GM18861 (cell line): ENCODE results near the gene PCDHGA10.
"Not testable (repeated sequence)": the region's sequence is repeated elsewhere in the genome, so short reads cannot be mapped to it uniquely, and the experiment has no call there.

Experiments used
- ATAC-seq: cut with Tn5 transposase; IDR thresholded peaks from one replicate; pipeline ENCODE4 v1.9.1; 2021; ENCODE audit not compliant: unreplicated experiment

The PCDHGA10 gene

DNA sequence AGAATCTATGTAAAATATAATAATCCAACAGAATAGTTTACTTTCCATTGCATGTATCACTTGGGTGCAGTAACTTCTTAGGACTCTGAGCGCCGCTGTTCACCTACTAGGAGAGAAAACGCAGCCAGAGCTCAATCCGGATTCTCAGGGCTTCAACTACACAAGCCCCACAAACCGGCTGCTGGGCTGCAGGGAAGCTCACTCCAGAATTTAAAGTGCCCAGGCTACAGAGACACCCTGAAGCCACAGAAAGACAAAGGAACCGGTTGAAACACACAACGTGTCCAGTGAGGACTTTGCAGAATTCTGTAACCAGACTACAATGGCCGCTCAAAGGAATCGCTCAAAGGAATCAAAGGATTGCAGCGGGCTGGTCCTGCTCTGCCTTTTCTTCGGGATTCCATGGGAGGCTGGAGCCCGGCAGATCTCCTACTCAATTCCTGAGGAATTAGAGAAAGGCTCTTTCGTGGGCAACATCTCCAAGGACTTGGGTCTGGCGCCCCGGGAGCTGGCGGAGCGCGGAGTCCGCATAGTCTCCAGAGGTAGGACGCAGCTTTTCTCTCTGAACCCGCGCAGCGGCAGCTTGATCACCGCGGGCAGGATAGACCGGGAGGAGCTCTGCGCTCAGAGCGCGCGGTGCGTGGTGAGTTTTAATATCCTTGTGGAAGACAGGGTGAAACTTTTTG is at the start of gene PCDHGA10:
Gene PCDHGA10, plus strand, starts transcription at position 134 of the 686 bp plus-strand sequence. Its CDS starts 189 bp downstream, at position 323.
- ATAC-seq: peak; percentile 81

DNA sequence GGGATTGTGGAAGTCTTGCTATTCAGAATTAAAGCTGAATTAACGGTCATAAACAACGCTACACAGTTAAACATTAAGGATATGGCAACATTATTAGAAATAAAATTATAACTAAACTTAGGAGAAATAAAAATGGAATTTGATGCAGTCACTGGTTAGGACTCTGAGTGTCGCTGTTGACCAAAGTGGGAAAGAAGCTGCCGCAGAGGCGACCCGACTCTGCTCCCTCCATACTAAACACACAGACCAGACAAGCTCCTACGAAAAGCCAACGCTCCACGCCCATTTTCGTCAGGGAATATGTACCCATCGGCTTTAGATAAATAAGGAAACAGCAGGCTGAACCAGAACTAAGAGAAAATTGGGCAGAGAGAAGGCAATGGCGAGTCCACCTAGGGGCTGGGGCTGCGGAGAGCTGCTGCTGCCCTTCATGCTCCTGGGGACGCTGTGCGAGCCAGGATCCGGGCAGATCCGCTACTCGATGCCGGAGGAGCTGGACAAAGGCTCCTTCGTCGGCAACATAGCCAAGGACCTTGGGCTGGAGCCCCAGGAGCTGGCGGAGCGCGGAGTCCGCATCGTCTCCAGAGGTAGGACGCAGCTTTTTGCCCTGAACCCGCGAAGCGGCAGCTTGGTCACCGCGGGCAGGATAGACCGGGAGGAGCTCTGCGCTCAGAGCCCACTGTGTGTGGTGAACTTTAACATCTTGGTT is 48.7 kb upstream of the PCDHGA10 start, which contains the start of gene PCDHGA5:
Gene PCDHGA5, plus strand, starts transcription at position 211 of the 709 bp plus-strand sequence. Its CDS starts 169 bp downstream, at position 380.
- no peak for ATAC-seq

DNA sequence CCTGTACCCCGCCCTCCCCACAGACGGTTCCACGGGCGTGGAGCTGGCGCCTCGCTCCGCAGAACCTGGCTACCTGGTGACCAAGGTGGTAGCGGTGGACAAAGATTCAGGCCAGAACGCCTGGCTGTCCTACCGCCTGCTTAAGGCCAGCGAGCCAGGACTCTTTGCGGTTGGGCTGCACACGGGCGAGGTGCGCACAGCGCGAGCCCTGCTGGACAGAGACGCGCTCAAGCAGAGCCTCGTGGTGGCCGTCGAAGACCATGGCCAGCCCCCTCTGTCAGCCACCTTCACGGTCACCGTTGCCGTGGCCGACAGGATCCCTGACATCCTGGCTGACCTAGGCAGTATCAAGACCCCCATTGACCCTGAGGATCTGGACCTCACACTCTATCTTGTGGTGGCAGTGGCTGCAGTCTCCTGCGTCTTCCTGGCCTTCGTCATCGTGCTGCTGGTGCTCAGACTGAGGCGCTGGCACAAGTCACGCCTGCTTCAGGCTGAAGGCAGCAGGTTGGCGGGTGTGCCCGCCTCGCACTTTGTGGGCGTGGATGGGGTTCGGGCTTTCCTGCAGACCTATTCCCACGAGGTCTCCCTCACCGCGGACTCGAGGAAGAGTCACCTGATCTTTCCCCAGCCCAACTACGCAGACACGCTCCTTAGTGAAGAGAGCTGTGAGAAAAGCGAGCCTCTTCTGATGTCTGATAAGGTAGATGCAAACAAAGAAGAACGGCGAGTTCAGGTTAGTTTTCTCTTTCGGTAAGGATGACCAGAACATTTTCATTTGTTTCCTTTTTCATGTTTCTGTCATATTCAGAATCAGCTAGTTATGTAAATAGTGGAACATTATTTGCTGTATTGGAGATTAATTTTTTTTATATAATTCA is 46.5 kb upstream of the PCDHGA10 start:
- ATAC-seq: no peak

DNA sequence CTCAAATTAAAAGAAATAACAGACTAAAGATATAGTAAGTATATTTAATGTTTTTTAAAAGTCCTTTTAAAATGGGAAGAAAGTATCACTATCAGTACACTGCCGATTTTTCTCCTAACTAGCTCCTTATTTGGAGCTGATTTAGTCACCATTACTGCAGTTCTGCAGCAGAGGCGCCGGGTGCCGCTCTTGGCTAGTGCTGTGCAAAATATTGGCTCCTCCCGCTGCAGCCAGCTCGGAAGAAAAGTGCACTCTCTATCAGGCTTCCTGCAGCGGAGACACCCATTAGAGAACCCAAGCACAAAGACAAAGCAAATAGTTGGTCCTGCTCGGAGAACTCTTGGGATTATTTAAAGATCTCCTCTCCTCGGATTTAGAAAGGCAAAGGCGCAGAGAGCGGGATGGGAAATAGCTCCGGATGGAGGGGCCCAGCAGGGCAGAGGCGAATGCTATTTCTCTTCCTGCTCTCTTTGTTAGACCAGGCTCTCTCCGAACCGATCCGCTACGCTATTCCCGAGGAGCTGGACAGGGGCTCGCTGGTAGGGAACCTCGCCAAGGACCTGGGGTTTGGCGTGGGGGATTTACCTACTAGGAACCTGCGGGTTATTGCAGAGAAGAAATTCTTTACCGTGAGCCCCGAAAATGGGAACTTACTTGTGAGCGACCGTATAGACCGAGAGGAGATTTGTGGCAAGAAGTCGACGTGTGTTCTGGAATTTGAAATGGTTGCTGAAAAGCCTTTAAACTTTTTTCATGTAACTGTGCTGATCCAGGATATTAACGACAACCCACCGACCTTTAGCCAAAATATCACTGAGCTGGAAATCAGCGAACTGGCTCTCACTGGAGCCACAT is 42.6 kb upstream of the PCDHGA10 start, which contains the start of gene PCDHGB3:
Gene PCDHGB3, plus strand, starts transcription at position 249 of the 855 bp plus-strand sequence. Its CDS starts 153 bp downstream, at position 402.
- peak; percentile 92 for ATAC-seq

DNA sequence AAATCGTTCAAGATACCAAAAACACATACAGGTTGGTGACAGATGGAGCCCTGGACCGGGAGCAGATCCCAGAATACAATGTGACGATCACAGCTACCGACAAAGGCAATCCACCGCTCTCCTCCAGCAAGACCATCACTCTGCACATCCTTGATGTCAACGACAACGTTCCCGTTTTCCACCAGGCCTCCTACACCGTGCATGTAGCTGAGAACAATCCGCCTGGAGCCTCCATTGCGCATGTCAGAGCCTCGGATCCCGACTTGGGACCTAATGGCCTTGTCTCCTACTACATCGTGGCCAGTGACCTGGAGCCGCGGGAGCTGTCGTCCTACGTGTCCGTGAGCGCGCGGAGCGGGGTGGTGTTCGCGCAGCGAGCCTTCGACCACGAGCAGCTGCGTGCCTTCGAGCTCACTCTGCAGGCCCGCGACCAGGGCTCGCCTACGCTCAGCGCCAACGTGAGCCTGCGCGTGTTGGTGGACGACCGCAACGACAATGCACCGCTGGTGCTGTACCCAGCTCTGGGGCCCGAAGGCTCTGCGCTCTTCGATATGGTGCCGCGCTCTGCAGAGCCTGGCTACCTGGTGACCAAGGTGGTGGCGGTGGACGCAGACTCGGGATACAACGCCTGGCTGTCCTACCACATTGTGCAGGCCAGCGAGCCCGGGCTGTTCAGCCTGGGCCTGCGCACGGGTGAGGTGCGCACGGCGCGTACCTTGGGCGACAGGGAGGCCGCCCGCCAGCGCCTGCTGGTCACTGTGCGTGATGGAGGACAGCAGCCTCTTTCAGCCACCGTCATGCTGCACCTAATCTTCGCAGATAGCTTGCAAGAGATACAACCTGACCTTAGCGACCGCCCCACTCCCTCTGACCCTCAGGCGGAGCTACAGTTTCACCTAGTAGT is 41.0 kb upstream of the PCDHGA10 start:
- ATAC-seq: no peak

DNA sequence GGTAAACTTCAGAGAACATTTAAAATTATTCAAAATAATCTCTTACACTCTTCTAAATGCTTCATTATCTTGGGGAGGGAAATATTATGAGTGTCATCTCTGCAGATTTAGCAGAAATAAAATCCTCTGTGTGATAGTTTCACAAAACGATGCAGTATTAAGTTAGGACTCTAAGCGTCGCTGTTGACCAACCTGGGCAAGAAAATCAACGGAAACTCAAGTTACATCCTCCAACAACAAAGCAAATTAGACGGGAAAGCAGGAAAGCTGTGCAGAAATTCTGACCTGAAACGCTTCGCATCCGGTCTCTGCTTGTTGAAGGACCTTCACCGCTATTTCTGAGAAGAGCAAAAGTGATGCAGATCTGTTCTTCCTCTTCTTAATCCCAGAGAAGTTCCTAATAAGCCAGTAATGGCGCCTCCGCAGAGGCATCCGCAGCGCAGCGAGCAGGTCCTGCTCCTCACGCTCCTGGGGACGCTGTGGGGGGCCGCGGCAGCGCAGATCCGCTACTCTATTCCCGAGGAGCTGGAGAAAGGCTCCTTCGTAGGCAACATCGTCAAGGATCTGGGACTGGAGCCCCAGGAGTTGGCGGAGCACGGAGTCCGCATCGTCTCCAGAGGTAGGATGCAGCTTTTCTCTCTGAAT is 39.0 kb upstream of the PCDHGA10 start, which contains the start of gene PCDHGA6:
Gene PCDHGA6, plus strand, starts transcription at position 219 of the 645 bp plus-strand sequence. Its CDS starts 193 bp downstream, at position 412.
- ATAC-seq: no peak

DNA sequence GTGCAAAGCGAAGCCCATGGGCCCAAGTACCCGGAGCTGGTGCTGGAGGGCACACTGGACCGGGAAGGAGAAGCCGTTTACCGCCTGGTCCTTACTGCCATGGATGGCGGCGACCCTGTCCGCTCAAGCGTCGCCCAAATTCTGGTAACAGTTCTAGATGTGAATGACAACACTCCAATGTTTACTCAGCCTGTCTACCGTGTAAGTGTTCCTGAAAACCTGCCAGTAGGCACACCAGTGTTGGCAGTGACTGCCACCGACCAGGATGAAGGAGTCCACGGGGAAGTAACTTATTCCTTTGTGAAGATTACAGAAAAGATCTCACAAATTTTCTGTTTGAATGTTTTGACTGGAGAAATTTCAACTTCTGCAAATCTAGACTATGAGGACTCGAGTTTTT is 38.2 kb upstream of the PCDHGA10 start:
- no peak for ATAC-seq

DNA sequence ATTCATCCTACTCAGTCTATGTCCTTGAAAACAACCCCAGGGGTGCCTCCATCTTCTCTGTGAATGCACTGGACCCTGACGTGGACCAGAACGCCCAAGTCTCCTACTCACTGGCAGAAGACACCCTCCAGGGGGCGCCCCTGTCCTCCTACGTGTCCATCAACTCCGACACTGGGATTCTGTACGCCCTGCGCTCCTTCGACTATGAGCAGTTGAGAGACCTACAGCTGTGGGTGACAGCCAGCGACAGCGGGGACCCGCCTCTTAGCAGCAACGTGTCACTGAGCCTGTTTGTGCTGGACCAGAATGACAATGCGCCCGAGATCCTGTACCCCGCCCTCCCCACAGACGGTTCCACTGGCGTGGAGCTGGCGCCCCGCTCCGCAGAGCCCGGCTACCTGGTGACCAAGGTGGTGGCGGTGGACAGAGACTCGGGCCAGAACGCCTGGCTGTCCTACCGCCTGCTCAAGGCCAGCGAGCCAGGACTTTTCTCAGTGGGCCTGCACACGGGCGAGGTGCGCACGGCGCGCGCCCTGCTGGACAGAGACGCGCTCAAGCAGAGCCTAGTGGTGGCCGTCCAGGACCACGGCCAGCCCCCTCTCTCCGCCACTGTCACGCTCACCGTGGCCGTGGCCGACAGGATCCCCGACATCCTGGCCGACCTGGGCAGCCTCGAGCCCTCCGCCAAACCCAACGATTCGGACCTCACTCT is 37.2 kb upstream of the PCDHGA10 start:
- not testable (repeated sequence) for ATAC-seq

DNA sequence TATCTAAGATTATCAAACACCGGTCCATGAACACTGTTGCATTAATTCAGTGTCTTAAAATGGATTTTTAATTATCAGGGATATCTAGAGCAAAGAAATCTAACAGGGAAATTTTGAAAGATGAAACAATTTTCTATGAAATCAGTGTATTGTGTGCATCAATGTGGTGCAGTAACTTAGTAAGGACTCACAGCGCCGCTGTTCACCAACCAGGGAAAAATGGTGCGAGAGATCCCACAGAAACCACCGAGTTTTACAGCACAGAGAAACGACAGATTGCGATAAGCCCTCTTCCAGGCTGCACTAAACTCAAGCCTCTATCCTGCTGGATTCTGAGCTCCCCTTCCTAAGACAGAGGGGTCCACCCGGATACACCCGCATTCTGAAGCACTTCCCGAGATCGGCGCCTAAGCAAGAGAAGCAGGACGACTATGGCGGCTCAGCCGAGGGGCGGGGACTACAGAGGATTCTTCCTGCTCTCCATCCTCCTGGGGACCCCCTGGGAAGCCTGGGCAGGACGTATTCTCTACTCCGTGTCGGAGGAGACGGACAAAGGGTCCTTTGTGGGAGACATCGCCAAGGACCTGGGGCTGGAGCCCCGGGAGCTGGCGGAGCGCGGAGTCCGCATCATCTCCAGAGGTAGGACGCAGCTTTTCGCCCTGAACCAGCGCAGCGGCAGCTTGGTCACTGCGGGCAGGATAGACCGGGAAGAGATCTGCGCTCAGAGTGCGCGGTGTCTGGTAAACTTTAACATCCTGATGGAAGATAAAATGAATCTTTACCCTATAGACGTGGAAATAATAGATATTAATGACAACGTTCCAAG is 30.1 kb upstream of the PCDHGA10 start, which contains the start of gene PCDHGA7:
Gene PCDHGA7, plus strand, starts transcription at position 274 of the 826 bp plus-strand sequence. Its CDS starts 158 bp downstream, at position 432.
- no peak for ATAC-seq

DNA sequence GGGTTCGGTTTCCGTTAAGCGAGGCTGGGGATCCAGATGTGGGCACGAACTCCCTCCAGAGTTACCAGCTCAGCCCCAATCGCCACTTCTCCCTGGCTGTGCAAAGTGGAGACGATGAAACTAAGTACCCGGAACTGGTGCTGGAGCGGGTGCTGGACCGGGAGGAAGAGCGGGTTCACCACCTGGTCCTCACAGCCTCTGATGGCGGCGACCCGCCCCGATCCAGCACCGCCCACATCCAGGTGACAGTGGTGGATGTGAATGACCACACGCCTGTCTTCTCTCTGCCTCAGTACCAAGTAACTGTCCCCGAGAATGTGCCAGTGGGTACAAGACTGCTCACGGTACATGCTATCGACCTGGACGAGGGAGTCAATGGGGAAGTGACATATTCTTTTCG is 29.4 kb upstream of the PCDHGA10 start:
- no peak for ATAC-seq

DNA sequence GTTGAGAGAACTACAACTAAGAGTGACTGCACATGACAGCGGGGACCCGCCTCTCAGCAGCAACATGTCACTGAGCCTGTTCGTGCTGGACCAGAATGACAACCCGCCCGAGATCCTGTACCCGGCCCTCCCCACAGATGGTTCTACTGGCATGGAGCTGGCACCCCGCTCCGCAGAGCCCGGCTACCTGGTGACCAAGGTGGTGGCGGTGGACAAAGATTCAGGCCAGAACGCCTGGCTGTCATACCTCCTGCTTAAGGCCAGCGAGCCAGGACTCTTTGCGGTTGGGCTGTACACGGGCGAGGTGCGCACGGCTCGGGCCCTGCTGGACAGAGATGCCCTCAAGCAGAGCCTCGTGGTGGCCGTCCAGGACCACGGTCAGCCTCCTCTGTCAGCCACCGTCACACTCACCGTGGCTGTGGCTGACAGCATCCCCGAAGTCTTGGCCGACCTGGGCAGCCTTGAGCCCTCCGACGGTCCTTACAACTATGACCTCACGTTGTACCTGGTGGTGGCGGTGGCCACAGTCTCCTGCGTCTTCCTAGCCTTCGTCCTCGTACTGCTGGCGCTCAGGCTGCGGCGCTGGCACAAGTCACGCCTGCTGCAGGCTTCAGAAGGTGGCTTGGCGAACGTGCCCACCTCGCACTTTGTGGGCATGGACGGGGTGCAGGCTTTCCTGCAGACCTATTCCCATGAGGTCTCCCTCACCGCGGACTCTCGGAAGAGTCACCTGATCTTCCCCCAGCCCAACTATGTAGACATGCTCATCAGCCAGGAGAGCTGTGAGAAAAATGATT is 28.1 kb upstream of the PCDHGA10 start:
- ATAC-seq: no peak

DNA sequence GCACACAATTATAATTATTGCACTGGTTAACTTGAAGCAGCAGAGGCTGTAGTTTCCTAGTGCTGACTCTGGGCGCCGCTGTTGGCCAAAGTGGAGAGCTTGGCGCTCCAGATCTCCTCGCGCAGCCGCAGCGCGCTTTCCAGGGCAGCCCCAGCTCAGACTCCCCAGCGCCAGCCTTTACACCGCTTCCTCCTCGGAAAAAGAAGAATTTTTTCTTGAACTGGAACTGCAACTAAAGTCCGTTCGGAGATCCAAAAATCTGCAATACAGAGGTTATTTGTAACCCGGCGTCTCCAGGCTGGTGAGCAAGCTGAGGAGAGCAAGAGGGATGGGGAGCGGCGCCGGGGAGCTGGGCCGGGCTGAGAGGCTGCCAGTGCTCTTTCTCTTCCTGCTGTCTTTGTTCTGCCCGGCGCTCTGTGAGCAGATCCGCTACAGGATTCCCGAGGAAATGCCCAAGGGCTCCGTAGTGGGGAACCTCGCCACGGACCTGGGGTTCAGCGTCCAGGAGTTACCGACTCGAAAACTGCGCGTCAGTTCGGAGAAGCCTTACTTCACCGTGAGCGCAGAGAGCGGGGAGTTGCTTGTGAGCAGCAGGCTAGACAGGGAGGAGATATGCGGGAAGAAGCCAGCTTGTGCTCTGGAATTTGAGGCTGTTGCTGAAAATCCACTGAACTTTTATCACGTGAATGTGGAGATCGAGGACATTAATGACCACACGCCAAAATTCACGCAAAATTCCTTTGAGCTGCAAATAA is 25.1 kb upstream of the PCDHGA10 start, which contains the start of gene PCDHGB4:
Gene PCDHGB4, plus strand, starts transcription at position 142 of the 755 bp plus-strand sequence. Its CDS starts 187 bp downstream, at position 329.
- not testable (repeated sequence) for ATAC-seq

DNA sequence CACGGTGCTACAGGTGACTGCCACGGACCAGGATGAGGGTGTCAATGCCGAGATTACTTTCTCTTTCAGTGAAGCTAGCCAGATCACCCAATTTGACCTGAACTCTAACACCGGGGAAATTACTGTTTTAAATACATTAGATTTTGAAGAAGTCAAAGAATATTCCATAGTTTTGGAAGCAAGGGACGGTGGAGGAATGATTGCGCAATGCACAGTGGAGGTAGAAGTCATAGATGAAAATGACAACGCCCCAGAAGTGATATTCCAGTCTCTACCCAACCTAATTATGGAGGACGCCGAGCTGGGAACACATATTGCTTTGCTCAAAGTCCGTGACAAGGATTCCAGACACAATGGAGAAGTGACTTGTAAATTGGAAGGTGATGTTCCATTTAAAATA is 24.1 kb upstream of the PCDHGA10 start:
- no peak for ATAC-seq

DNA sequence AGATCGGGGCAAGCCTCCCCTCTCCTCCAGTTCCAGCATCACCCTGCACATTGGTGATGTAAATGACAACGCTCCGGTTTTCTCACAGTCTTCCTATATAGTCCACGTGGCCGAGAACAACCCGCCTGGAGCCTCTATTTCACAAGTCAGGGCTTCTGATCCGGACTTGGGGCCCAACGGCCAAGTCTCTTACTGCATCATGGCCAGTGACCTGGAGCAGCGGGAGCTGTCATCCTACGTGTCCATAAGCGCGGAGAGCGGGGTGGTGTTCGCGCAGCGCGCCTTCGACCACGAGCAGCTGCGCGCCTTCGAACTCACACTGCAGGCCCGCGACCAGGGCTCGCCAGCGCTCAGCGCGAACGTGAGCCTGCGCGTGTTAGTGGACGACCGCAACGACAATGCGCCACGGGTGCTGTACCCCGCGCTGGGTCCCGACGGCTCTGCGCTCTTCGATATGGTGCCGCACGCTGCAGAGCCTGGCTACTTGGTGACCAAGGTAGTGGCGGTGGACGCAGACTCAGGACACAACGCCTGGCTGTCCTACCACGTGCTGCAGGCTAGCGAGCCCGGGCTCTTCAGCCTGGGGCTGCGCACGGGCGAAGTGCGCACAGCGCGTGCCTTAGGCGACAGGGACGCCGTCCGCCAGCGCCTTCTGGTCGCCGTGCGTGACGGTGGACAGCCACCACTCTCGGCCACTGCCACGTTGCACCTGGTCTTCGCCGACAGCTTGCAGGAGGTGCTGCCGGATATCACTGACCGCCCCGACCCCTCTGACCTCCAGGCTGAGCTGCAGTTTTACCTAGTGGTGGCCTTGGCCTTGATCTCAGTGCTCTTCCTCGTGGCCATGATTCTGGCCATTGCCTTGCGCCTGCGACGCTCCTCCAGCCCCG is 23.4 kb upstream of the PCDHGA10 start:
- no peak for ATAC-seq
